ENCODE results near the gene ARFGAP3.
"Not testable (repeated sequence)": the region's sequence is repeated elsewhere in the genome, so short reads cannot be mapped to it uniquely, and the experiment has no call there.

Gene ARFGAP3

GRCh38 chr22:42792909-42793847 lies 63.9 kb downstream of the ARFGAP3 start:
- no peak for DNase-seq

- no peak for DNase-seq
These were observed 64.6 kb downstream of the ARFGAP3 start for GRCh38 chr22:42792453-42792908.

- no peak for DNase-seq
These were observed 65.2 kb downstream of the ARFGAP3 start for GRCh38 chr22:42791721-42792452.

- DNase-seq = no peak
These were observed 68.6 kb downstream of the ARFGAP3 start for GRCh38 chr22:42788466-42788865.

- DNase-seq = no peak
These were observed 69.1 kb downstream of the ARFGAP3 start for GRCh38 chr22:42788021-42788420.

GRCh38 chr22:42787357-42787736 lies 69.7 kb downstream of the ARFGAP3 start:
- DNase-seq = no peak

GRCh38 chr22:42786606-42787356 lies 70.3 kb downstream of the ARFGAP3 start:
- DNase-seq = no peak

- DNase-seq = no peak
These were observed 71.2 kb downstream of the ARFGAP3 start for GRCh38 chr22:42785706-42786499.

- not testable (repeated sequence) for DNase-seq
These were observed 74.8 kb downstream of the ARFGAP3 start for GRCh38 chr22:42782306-42782705.

GRCh38 chr22:42780070-42780540 lies 77.0 kb downstream of the ARFGAP3 start:
- DNase-seq = peak in 1 of 2 donors; percentile 89

- no peak for DNase-seq
These were observed 79.9 kb downstream of the ARFGAP3 start for GRCh38 chr22:42777126-42777525.

GRCh38 chr22:42773167-42773566 lies 83.9 kb downstream of the ARFGAP3 start:
- DNase-seq = no peak

GRCh38 chr22:42772647-42773046 lies 84.4 kb downstream of the ARFGAP3 start:
- DNase-seq = no peak

GRCh38 chr22:42770941-42771647 lies 86.0 kb downstream of the ARFGAP3 start:
- no peak for DNase-seq

- no peak for DNase-seq
These were observed 86.7 kb downstream of the ARFGAP3 start for GRCh38 chr22:42770448-42770726.

GRCh38 chr22:42769574-42770447 lies 87.3 kb downstream of the ARFGAP3 start:
- DNase-seq = no peak

GRCh38 chr22:42769238-42769573 lies 87.9 kb downstream of the ARFGAP3 start:
- DNase-seq = no peak

- DNase-seq = no peak
These were observed 88.6 kb downstream of the ARFGAP3 start for GRCh38 chr22:42768385-42769035.

GRCh38 chr22:42766860-42767259 lies 90.2 kb downstream of the ARFGAP3 start:
- DNase-seq = no peak

- no peak for DNase-seq
These were observed 92.1 kb downstream of the ARFGAP3 start for GRCh38 chr22:42764895-42765363.

Data from bone marrow (tissue), 2 donors.